Suppressor macrophage treated with lipopolysaccharide for 4 hours (primary cell): ENCODE measurements around the gene SMOC2.

Source experiments
- DNase-seq: peaks from one replicate; pipeline ENCODE4 v3.0.0-alpha.2; 2020

Gene SMOC2

DNA sequence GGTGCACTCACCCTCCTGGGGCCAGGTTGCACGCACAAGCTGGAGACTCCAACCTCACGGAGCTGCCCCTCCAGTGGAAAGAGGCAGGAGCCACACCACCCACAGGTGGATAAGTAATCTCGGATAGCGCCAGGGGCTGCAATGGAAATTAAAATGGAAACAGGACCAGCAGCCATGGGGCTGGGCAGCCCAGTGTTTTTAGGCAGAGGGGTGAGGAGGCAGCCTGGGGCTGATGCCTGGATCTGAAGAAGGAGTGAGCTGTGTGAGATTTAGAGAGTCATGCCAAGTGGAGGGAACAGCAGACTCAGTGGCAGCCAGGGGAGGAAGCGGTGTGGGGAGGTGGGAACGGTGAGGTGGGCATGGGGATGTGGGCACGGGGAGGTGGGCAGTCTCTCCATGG lies 275.6 kb downstream of the SMOC2 start:
- DNase-seq: no peak

GRCh38 chr6:168717491-168717890 lies 276.5 kb downstream of the SMOC2 start:
- no peak for DNase-seq
